Upper lobe of right lung (tissue), 1 donor: Measurements from ENCODE around the gene RPLP1. TPM values are rescaled to one million over a fixed set of nuclear protein-coding genes. Genes with fewer than 3 reads are reported as not detected.

ENCODE experiments used
- ATAC-seq: fragments of 200-7000 bp; cut with Tn5 transposase; one replicate; pipeline ENCODE4 v1.9.1; 2020; ENCODE audit warnings: mild to moderate bottlenecking, moderate library complexity
- DNase-seq: peaks from one replicate; pipeline ENCODE4 v3.0.0-alpha.2; 2020
- H3K27ac ChIP-seq: fragments of 200-600 bp; one replicate; pipeline ENCODE4 v1.8.0; 2022
- H3K27me3 ChIP-seq: fragments of 200-600 bp; one replicate; pipeline ENCODE4 v1.8.0; 2022; ENCODE audit warnings: mild to moderate bottlenecking
- H3K36me3 ChIP-seq: fragments of 200-600 bp; one replicate; pipeline ENCODE4 v1.8.0; 2022
- H3K4me1 ChIP-seq: fragments of 200-600 bp; one replicate; pipeline ENCODE4 v1.8.0; 2022
- H3K4me3 ChIP-seq: fragments of 200-600 bp; one replicate; pipeline ENCODE4 v1.8.0; 2022; ENCODE audit warnings: mild to moderate bottlenecking
- H3K9me3 ChIP-seq: fragments of 200-600 bp; one replicate; pipeline ENCODE4 v1.8.0; 2022
- CTCF ChIP-seq: fragments of 200-600 bp; IDR thresholded peaks from one replicate; pipeline ENCODE4 v1.8.0; 2022; ENCODE audit warnings: antibody characterized with exemption
- intact Hi-C: fragments of 100-400 bp; cut with DNase I; formaldehyde crosslinking; loops from one replicate; pipeline ENCODE4 v1.11.0; 2022
- total RNA-seq: library from RNA; stranded (reverse); fragmentation: NEBNext Ultra II Directional; extraction: Animal tissue kit (Norgen Biotek cat#: 25700); gene quantifications from one replicate; pipeline ENCODE4 v1.2.1, GENCODE V29; 2021
- donor health status: DM: no; HTN: yes; CAD: no; lungs with severe emphysema.

Gene RPLP1
- total RNA-seq, 1 donor from 2014 or later: 1,255 TPM

GRCh38 chr15:69415381-69415780 lies 37.2 kb upstream of the RPLP1 start:
- DNase-seq (no peak), ATAC-seq (no peak)
- H3K4me3 ChIP-seq: no peak overlapping the region
- intact Hi-C loops: no loop called here
- no peak overlapping the region for H3K27ac ChIP-seq
- H3K27me3 ChIP-seq: no peaks in the 10 kb centered on the region
- H3K4me1 ChIP-seq: no peaks in the 10 kb centered on the region
- H3K36me3 ChIP-seq: no peaks in the 10 kb centered on the region
- no peak for TF ChIP-seq CTCF
- H3K9me3 ChIP-seq: no peaks in the 10 kb centered on the region

- H3K27ac ChIP-seq: no peak overlapping the region
- no peaks in the 10 kb centered on the region for H3K36me3 ChIP-seq
- H3K27me3 ChIP-seq: no peaks in the 10 kb centered on the region
- ATAC-seq (no peak), DNase-seq (no peak)
- H3K4me3 ChIP-seq: no peak overlapping the region
- intact Hi-C loops: no loop called here
- no peaks in the 10 kb centered on the region for H3K9me3 ChIP-seq
- no peak for TF ChIP-seq CTCF
- H3K4me1 ChIP-seq: no peaks in the 10 kb centered on the region
Observed at GRCh38 chr15:69417581-69417980, 35.0 kb upstream of the RPLP1 start.

- DNase-seq (no peak), ATAC-seq (no peak)
- H3K36me3 ChIP-seq: no peaks in the 10 kb centered on the region
- intact Hi-C loops: no loop called here
- TF ChIP-seq CTCF: no peak
- H3K9me3 ChIP-seq: no peaks in the 10 kb centered on the region
- H3K4me3 ChIP-seq: no peak overlapping the region
- no peak overlapping the region for H3K27ac ChIP-seq
- no peaks in the 10 kb centered on the region for H3K4me1 ChIP-seq
- no peaks in the 10 kb centered on the region for H3K27me3 ChIP-seq
Observed at GRCh38 chr15:69421498-69421897, 31.1 kb upstream of the RPLP1 start.

GRCh38 chr15:69422336-69422895 lies 30.2 kb upstream of the RPLP1 start:
- Histone ChIP-seq H3K4me1 (no peaks in the 10 kb centered on the region), H3K27me3 (no peaks in the 10 kb centered on the region), H3K9me3 (no peaks in the 10 kb centered on the region), H3K4me3 (no peak overlapping the region), H3K27ac (no peak overlapping the region), H3K36me3 (no peaks in the 10 kb centered on the region)
- ATAC-seq (no peak), DNase-seq (no peak)
- intact Hi-C loops: no loop called here
- TF ChIP-seq CTCF: no peak

GRCh38 chr15:69424001-69424400 lies 28.6 kb upstream of the RPLP1 start:
- DNase-seq: no peak
- H3K36me3 ChIP-seq: no peaks in the 10 kb centered on the region
- ATAC-seq: no peak
- H3K27ac ChIP-seq: no peak overlapping the region
- no peaks in the 10 kb centered on the region for H3K9me3 ChIP-seq
- no peaks in the 10 kb centered on the region for H3K27me3 ChIP-seq
- H3K4me1 ChIP-seq: no peaks in the 10 kb centered on the region
- intact Hi-C loops: no loop called here
- H3K4me3 ChIP-seq: no peak overlapping the region
- TF ChIP-seq CTCF: no peak
